ENCODE measurements around the gene AXIN1. TPM values are rescaled to one million over a fixed set of nuclear protein-coding genes. Genes with fewer than 3 reads are reported as not detected.

AXIN1 gene
- total RNA-seq, 1 donor from 2014 or later, result 27.0 TPM

- Histone ChIP-seq H3K9ac (ENCODE audit: low read length) (no peak overlapping the region), H3K4me1 (ENCODE audit: insufficient read depth, low read length) (no peaks in the 10 kb centered on the region), H2AFZ (ENCODE audit: low read depth, low read length) (no peak overlapping the region), H3K27me3 (ENCODE audit: insufficient read depth, low read length) (no peaks in the 10 kb centered on the region), H3K36me3 (ENCODE audit: insufficient read depth, low read length) (no peaks in the 10 kb centered on the region), H3K27ac (ENCODE audit: low read depth, low read length) (no peak overlapping the region), H3K4me2 (ENCODE audit: low read length) (no peak overlapping the region), H3K4me3 (ENCODE audit: insufficient read depth, low read depth, low read length) (no peak overlapping the region), H4K20me1 (ENCODE audit: insufficient read depth, low read length) (peaks cover 5% of the 10 kb centered on the region), H3K79me2 (ENCODE audit: insufficient read depth, low read length) (no peaks in the 10 kb centered on the region), H3K9me3 (ENCODE audit: insufficient read depth, low read depth, low read length) (no peaks in the 10 kb centered on the region)
- Mint-ChIP-seq H3K27me3 (ENCODE audit: low read depth, unreplicated experiment) (no peaks in the 10 kb centered on the region), H3K27ac (ENCODE audit: unreplicated experiment) (no peak overlapping the region), H3K9me3 (ENCODE audit: unreplicated experiment) (no peaks in the 10 kb centered on the region), H3K4me3 (ENCODE audit: unreplicated experiment) (no peak overlapping the region), H3K36me3 (ENCODE audit: low read depth, unreplicated experiment) (peaks cover under 1% of the 10 kb centered on the region), H3K4me1 (ENCODE audit: low read depth, unreplicated experiment) (no peaks in the 10 kb centered on the region)
- no peak for DNase-seq (ENCODE audit: low read depth)
- no peak for FAIRE-seq
- no peak for TF ChIP-seq CTCF (IDR thresholded peaks at IDR 0.05; ENCODE audit: insufficient read depth, low read depth, low read length)
- TF ChIP-seq EZH2 (IDR thresholded peaks at IDR 0.05; ENCODE audit: insufficient read depth, low read length), result no peak
Measured at GRCh38 chr16:297832-298231, 54.7 kb downstream of the AXIN1 start.

GRCh38 chr16:296806-297510 lies 55.6 kb downstream of the AXIN1 start:
- H3K27me3 ChIP-seq (ENCODE audit: insufficient read depth, low read length), result no peaks in the 10 kb centered on the region
- TF ChIP-seq CTCF (IDR thresholded peaks at IDR 0.05; ENCODE audit: insufficient read depth, low read depth, low read length) (no peak), EZH2 (IDR thresholded peaks at IDR 0.05; ENCODE audit: insufficient read depth, low read length) (no peak)
- Mint-ChIP-seq H3K27me3 (ENCODE audit: low read depth, unreplicated experiment) (no peaks in the 10 kb centered on the region), H3K36me3 (ENCODE audit: low read depth, unreplicated experiment) (peaks cover 2% of the 10 kb centered on the region), H3K4me1 (ENCODE audit: low read depth, unreplicated experiment) (no peaks in the 10 kb centered on the region), H3K4me3 (ENCODE audit: unreplicated experiment) (no peak overlapping the region), H3K27ac (ENCODE audit: unreplicated experiment) (no peak overlapping the region), H3K9me3 (ENCODE audit: unreplicated experiment) (no peaks in the 10 kb centered on the region)
- no peak overlapping the region for H3K9ac ChIP-seq (ENCODE audit: low read length)
- no peaks in the 10 kb centered on the region for H3K4me1 ChIP-seq (ENCODE audit: insufficient read depth, low read length)
- H3K36me3 ChIP-seq (ENCODE audit: insufficient read depth, low read length), result no peaks in the 10 kb centered on the region
- no peak overlapping the region for H3K4me2 ChIP-seq (ENCODE audit: low read length)
- H3K79me2 ChIP-seq (ENCODE audit: insufficient read depth, low read length), result no peaks in the 10 kb centered on the region
- H2AFZ ChIP-seq (ENCODE audit: low read depth, low read length), result no peak overlapping the region
- H3K9me3 ChIP-seq (ENCODE audit: insufficient read depth, low read depth, low read length), result no peaks in the 10 kb centered on the region
- DNase-seq (ENCODE audit: low read depth) (no peak), FAIRE-seq (no peak)
- H4K20me1 ChIP-seq (ENCODE audit: insufficient read depth, low read length), result no peaks in the 10 kb centered on the region
- H3K4me3 ChIP-seq (ENCODE audit: insufficient read depth, low read depth, low read length), result no peak overlapping the region
- no peak overlapping the region for H3K27ac ChIP-seq (ENCODE audit: low read depth, low read length)

GRCh38 chr16:296276-296675 lies 56.2 kb downstream of the AXIN1 start:
- no peaks in the 10 kb centered on the region for H3K4me1 Mint-ChIP-seq (ENCODE audit: low read depth, unreplicated experiment)
- Histone ChIP-seq H3K27ac (ENCODE audit: low read depth, low read length) (no peak overlapping the region), H3K4me1 (ENCODE audit: insufficient read depth, low read length) (no peaks in the 10 kb centered on the region), H3K4me3 (ENCODE audit: insufficient read depth, low read depth, low read length) (no peak overlapping the region), H4K20me1 (ENCODE audit: insufficient read depth, low read length) (no peaks in the 10 kb centered on the region), H3K36me3 (ENCODE audit: insufficient read depth, low read length) (no peaks in the 10 kb centered on the region), H3K27me3 (ENCODE audit: insufficient read depth, low read length) (no peaks in the 10 kb centered on the region), H3K9me3 (ENCODE audit: insufficient read depth, low read depth, low read length) (no peaks in the 10 kb centered on the region), H3K79me2 (ENCODE audit: insufficient read depth, low read length) (no peaks in the 10 kb centered on the region), H3K9ac (ENCODE audit: low read length) (no peak overlapping the region), H3K4me2 (ENCODE audit: low read length) (no peak overlapping the region), H2AFZ (ENCODE audit: low read depth, low read length) (no peak overlapping the region)
- no peak for TF ChIP-seq EZH2 (IDR thresholded peaks at IDR 0.05; ENCODE audit: insufficient read depth, low read length)
- no peak for TF ChIP-seq CTCF (IDR thresholded peaks at IDR 0.05; ENCODE audit: insufficient read depth, low read depth, low read length)
- H3K9me3 Mint-ChIP-seq (ENCODE audit: unreplicated experiment), result no peaks in the 10 kb centered on the region
- H3K36me3 Mint-ChIP-seq (ENCODE audit: low read depth, unreplicated experiment), result peaks cover 4% of the 10 kb centered on the region
- FAIRE-seq, result no peak
- H3K27ac Mint-ChIP-seq (ENCODE audit: unreplicated experiment), result no peak overlapping the region
- no peak overlapping the region for H3K4me3 Mint-ChIP-seq (ENCODE audit: unreplicated experiment)
- no peak for DNase-seq (ENCODE audit: low read depth)
- no peaks in the 10 kb centered on the region for H3K27me3 Mint-ChIP-seq (ENCODE audit: low read depth, unreplicated experiment)
